GM12892 (cell line): Measurements from ENCODE around the gene SRGAP2B.
"Not testable (repeated sequence)": the region's sequence is repeated elsewhere in the genome, so short reads cannot be mapped to it uniquely, and the experiment has no call there.

Experiments used
- POLR2A ChIP-seq: IDR thresholded peaks from 2 replicates; pipeline ENCODE4 v1.6.1; 2011; ENCODE audit warnings: low read depth, low read length, control low read depth
- POLR2AphosphoS5 ChIP-seq: IDR thresholded peaks from 2 replicates; pipeline ENCODE4 v1.6.1; 2011; ENCODE audit warnings: low read depth, low read length, control low read depth
- TAF1 ChIP-seq: IDR thresholded peaks from 2 replicates; pipeline ENCODE4 v1.6.1; 2011; ENCODE audit warnings: low read depth, mild to moderate bottlenecking, control low read depth, low read length, borderline replicate concordance

DNA sequence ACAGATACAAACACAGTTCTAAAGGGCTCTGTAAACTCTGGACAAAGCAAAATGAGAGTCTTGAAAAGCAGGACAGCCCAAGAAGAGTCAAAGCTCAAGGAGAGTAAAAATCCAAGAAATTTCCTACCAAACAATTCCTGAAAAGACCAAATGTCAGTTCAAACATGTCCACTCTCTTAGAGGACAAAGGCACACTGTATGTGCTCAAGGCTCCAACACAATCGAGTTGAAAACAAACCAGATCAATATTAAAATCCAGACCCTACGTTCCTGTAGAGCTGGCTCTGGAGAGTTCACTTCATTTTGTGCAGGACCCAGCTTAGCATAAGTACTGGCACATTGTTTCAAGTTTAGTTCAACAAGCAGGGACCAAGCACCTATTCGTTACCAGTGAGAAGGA, 90.0 kb downstream of the SRGAP2B start:
- TF ChIP-seq POLR2A, POLR2AphosphoS5, TAF1: not testable (repeated sequence)
